GM04503 (cell line): ENCODE results near the gene HOXA11.
A peak's percentile ranks its signal among the peaks of the same experiment; 100 is the strongest.

ENCODE experiments used
- DNase-seq: peaks from one replicate; pipeline ENCODE4 v3.0.0-alpha.2; 2012; ENCODE audit warnings: low read depth

The HOXA11 gene

DNA sequence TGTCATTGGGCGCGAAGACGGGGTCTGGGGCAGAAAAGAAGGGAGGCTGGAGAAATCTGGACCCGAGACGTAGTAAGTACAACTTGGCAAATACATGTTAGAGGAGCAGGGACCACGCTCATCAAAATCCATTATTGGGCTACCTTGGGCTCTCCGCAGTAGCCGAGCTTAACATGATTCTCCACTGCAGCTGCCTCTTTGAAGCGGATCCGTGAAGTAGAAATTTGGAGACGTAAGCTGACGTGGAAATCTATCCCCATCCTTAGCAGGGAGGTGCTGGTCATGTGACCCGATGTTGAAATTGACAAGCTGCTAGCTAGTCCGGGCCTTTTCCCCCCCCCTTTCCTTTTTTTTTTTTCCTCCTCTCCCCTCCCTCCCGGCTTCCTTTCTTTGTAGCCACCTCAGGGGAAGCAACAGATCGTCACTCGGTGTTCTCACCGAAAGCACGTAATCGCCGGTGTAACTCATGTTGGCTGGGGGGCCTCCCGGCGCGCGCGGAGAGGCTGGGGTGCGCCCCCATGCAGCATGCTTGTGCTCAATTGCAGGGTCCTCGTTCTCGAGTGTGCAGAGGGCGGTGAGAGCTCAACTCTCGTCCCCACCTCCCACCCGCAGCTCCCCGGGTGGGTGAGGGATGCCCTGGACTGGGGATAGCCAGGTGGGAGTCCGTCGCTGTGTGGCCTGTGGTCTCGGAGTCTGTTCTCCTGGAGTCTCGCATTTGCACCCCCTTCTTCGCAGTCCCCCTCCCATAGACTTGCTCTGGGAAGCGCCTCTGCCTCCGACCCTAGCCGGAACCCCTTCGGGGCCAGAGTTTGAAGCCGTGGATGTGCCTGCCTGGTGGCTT, at the start of gene HOXA11:
Gene HOXA11, minus strand, starts transcription at position 220 of the 841 bp plus-strand sequence. Its CDS starts 88 bp downstream, at position 132.
- DNase-seq = peak; percentile 92

DNA sequence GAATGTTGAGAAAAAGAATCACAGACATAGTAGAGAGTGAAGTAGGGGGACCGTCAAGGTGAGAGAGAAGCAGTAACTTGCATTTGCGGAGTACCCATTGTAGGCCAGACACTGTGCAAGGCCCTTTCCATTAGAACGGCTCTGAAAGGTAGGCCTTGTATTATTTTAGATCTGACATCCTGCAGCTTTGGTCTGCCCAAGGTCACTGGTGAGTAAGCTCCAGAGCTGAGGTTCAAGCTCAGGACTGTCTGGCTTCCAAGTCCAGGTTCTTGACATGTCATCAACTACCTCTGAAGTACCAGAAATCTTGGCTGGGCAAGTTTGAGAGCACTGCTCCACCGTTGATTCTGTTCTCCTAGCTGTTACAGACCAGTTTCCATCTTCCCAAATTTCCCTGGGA, 44.4 kb upstream of the HOXA11 start:
- DNase-seq = no peak

DNA sequence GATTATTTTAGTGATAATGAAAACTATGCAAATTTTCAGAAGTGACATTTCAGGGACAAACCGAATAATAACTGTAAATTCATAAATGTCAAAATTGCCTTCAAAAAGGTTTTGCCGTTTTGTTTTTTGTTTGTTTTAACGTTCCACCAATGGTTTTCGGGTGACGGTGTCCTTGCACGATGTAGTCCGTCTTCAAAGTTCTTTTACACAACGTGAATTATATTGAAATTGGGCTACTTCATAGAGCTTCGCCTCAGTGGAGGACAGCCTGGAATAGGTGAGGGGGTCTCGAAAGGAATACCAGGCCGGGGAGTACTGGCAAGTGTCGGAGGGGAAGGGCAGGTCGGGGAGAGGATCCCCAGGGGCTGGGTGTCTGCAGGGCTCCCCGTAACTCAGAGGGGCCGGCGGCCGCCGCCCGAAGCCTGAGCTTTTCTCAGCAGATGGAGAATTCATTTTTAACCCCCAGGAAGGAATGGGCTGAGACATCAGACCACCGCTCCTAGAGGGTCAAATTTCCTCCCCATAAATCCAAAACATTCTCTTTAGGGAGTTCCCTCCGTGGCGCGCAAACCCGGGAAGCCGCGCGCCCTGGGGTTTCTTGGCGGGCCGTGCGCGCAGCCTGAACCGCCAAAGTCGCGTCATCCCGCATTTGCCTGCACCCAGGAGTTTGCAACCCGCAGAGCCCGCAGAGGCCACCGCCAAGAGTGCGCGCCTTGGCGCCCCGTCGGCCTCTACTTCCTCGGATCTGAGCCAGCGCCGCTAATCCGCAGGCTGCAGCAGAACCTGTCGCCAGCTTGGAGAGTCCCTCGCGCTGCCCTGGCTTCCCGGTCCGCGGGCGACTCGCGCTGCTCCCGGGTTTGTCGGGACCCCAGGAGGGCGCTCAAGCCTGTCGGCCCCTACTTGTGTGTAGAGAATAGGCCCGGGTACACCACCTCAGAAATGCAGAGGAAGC, 40.2 kb upstream of the HOXA11 start:
- no peak for DNase-seq

DNA sequence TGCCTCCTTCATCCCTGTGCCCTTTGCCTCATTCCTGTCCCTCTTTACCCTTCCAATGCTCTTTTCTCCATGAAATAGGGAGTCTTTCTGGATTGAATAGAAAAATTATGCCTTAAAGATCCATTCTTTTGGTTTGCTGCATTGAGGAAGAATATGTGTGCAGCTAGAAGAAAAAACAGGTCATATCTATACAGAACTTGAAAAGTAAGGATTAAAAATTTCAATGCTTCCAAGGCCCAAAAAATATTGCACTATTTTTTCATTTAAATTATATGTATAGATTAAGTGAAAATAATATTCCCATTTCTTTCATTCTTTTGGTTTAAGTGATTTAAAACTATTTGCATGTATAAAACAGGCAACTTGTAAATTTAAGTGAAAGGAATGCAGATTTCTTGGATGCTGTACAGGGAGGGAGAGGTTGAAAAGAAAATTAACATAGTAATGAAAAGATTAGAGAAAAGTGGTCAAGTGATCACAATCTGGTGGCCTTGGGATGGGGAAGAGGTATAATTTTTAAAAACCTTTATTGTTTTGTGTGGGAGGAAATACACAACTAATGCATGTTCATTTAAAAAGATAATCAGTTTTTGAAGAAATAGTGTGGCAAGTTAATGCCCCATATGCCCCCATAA, 39.0 kb upstream of the HOXA11 start:
- DNase-seq = no peak

DNA sequence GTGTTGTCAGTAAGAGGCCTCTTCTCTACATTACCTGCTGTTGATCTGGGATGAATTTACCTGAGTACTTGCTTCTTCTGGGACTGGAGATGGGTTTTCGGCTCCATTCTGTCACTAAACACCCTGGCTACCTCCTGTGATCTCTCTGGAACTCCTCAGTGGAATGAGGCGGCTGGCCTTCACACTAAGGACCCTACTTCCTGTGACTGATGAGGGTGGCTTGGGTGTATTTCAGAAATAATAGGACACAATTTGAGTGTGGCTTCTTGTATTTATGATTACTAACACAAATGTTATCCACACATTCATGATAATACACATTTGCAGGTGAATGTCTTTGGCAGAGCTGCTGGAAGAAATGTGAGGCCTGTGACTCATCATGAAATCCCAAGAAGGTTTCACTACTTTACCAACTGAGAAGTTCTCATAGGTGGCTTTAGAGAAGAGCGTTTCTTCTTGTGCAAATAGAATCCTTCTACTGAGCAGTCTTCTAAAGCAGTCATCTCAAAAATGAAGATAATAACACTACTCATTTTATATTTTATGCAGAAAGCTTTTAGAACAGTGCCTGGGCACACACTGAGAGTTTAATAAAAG, 36.3 kb upstream of the HOXA11 start:
- no peak for DNase-seq

DNA sequence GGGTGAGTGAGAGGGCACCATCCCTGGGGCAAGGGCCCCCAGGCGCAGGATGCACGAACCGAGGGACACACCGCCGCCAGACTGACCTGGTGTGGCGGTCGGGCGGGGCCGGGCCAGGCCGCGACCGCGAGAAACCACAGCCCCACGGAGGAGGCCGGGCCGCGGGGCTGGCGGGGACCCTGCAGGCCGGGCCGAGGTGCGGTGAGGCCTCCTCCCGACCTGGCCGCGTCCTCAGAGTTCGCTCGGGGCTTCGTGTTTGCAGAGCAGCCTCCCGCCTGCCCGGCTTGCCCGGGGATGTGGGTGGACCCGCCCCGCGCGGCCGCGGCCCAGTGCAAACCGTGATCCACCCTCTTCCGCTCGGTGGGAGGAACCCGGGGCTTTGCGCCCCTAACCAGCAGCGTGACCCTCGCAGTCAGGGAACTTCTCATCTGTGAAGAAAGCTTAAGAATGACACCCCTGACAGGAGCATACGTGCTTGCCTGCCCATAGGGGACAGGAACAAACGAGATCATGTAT, 35.5 kb upstream of the HOXA11 start:
- DNase-seq = no peak

DNA sequence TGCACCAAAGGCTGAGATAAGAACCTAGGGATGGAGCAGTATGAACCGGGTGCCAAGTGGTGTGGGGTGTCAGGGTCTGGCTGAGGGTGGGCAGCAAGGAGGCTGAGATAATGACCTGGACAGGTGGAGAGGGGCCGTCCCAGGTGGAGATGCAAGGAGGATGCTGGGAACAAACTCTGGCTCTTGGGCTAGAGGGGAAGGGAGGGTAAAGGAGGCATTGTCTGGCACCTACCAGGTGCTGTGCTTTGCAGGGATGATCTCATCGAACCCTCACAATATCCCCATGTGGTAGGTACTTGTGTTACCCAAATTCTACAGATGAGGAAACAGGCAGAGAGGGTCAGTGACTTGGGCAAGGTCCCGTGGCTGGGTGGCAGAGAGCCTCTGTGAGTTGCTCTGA, 34.8 kb upstream of the HOXA11 start:
- DNase-seq = no peak

DNA sequence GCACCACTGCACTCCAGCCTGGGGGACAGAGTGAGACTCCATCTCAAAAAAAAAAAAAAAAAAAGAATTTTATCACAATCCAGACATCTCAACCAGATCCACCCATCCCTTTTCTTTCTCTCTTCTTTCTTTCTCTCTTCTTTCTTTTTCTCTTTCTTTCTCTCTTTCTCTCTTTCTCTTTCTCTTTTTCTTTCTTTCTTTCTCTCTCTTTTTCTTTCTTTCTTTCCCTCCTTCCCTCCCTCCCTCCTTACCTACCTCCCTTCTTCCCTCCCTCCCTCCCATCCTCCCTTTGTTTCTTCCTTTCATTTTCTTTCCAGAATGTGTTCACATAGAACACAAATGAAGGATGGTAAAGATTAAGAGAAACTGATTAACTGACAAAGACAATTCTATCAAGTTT, 32.9 kb upstream of the HOXA11 start:
- no peak for DNase-seq

DNA sequence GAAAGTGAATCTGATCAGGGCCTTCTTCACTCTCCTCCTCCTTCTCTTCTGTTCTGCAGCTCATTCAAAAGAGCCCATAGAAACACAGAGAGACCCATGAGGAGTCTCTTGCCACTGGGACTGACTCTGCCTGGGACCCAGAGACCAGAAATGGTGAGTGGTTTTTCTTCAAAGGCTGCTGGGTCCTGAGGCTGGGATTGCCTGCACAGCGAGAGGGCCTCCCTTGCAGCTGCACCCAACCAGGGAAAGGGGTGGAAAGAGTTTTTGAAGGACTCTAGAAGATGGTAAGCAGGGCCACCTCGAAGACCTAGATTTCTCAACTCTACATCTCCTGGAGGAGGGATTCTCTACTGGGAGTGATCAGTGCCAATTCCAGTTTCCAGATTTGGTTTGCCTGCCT, 30.3 kb upstream of the HOXA11 start:
- no peak for DNase-seq

DNA sequence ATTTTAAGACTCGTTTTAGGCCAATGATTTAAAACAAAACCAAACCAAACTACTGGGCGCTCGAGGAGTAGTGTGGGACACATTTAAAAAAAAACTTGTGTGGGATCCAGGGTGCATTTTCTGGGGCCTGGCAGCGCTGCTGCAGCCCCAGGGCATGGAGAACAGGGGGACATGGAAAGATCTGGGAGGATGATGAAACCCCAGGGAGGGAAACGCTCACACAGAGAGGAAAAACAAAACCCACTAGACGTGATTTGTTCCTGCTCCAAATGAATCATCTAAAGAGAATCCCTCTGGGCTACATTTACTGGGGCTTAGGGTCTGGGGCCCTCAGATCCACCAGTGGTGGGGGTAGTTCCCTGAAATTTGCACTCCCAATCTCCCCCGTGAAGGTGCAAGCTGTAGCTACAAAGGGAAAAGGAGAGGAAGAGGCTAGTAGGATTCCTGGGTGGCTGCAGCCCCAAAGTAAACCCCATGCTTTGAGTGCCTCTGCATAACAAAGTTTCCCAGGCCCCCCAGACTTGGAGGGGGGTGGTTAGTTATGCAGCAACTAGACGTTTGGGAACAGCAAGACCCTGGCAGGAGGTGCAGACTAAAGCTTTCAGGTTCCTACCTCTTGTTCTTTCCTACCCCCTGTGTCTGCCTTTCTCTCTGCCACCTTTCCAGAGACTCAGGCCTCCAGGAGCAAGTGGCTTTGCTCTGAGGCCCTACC, 29.4 kb upstream of the HOXA11 start:
- no peak for DNase-seq

DNA sequence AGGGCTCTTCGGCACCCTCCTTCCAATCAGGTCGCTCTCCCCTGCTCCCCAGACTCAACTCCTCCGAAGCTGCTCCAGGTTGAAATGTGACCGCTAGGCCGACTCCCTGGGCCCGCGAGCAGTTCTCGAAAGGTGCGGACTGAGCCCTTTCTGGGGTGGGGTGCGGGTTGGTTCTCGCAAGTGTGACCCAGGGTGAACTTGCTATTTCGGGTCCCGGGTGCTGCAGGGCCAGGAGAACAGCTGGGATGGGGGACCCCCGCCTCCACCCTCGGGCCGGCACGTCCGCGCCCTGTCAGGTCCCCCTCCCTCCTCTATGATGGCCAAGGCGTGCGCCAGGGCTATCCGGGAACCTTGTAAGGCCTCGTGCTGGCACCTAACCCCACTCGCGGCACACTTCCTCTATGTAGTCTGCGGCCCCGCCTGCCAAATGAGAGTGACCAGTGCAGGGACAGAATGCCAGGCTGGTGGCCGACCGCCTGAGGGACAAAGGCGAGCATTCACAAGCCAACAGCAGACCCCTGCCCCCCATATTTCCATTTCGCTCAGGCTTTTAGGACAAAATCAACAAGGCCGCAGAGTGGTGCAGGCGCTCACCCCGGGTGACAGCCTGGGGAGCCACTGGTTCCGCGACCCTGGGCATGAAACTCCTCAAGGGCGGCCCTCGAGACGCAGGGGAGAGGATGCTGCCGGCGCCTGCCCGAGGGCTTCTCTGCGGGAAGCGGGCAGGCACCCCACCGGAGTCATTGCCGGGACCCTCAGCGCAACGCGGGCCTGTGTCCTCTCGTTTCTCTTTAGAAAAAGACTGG, 28.6 kb upstream of the HOXA11 start:
- DNase-seq = no peak

DNA sequence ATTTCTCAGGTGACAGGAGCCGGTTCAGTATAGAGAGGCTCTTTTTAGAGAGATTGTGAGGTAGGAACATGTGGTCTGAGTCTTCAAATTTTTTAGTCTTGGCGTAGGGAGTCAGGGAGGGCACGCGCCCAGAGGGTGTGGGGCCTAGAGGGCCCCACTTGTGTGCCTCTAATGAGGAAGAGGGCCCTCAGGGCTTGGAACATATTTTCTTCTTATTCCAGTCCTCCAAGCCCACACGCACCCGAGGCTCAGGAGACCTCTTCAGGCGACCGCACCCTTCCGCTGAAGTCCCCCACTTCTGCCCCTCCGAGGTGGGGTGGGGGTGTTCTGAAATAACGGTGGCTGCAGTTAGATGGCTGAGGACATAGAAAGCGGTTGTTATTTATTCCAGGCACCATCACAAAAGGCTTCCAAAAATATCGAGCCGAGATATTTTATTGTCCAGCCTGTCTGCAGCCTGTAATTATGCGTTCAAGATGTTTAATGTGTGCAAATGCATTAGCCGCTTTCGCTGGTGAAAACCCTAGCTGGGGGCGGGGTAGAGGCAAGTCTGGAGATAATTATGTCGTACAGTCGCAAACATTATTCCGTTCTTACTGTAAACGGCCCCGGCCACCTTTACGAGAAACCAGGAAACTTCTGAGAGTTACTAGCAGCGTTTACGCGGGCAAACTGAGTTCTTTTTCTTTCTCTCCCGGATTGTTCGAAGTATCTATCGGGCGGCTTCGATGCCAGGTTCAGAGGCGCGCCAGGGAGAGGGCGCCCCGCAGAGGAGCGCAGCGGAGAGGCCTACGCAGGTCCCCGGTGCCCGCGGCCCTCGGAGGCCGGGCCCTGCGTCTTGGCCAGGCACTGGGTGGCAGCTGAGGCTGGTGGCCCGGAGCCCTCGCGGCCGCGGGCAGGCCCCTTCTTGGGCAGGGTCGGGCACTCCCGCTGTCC, 27.7 kb upstream of the HOXA11 start:
- no peak for DNase-seq

DNA sequence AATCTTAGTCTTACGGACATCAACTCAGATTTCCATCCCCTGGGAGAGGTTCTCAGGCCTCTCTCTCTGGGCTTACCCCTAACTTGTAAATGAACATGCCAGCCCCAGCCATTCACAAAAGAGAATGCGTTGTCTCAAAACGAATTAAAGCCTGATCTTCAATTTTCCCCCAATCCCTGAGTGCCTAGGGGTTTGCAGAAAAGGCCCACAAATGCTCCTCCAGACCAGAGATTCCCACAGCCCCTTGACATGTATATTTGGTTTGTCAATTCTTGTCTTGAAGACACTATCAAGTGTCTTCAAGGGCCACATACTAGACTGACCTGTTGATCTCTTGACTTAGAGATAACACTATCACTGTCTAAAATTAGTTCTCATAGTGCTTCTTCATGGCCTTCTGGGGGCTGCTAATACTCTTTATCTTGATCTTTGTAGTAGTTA, 26.8 kb upstream of the HOXA11 start:
- DNase-seq = no peak

DNA sequence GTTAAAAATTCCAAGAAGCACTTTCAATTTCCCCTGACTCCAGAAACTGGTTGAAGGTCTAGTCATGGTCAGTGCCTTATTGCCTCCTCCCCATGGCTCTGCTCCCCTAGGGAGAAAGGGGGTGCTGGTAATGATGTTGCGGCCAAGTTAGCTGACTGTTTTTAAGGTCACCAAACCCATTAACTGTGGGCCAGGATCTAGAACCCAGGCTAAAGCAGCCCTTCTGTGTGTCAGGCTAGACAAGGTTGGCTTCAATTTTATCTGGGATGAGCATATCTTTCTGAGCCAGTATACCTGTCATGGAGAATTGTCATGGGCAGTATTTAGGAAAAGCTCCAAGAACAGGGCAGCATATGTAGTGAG, 26.0 kb upstream of the HOXA11 start:
- no peak for DNase-seq

DNA sequence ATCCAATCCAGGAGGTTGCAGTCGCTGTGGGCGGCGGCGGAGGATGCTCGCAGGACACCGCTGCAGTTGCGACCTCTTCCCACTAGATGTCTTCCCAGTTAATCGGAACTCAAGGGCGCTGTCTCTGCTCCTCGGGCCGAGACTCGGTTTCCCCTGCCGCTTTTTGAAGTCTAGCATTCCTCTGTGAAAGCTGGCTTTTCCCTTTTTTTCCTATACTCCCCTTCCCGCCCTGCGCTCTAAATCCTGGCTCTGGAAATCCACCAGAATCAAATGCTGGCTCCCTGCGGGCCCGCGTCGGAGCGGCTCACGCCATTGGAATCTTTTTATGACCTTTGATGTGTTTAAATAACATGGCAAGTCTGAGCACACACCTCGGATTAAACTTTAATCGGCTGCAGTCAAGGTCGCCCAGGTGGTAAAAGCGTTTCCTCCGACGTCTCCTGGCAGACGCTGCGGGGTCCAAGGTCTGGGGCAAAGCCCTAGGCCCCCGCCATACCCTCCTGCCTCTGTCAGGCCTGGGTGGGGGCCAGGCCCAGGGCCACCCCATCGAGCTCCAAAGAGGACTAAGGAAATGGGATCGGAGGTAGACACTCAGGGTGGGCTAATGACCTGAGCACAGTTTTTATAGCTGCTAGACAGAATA, 25.5 kb upstream of the HOXA11 start:
- DNase-seq = no peak

DNA sequence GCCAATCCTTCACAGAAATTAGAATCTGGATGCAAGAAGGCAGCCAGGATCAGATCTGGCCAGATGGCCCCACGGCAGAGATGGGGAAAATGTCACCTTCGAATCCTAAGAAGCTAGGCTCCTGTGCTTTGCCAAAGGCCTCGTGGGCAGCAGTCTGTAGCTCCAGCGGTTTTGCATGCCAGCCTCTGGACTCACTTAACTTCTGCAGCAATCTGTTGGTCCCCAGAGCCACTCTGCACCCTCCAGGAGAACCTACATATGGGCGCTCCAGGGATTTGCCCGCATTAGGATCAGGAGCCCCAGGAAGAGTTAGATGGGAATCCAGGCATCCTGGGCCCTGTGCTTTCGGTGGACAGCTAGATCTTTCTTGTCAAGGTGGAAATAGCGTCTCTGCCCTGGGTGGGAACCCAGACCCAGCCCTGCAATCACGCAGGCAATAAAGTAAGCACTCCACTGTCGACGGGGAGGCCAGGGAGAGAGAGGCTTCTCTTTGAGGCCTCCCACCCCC, 25.0 kb upstream of the HOXA11 start:
- no peak for DNase-seq

DNA sequence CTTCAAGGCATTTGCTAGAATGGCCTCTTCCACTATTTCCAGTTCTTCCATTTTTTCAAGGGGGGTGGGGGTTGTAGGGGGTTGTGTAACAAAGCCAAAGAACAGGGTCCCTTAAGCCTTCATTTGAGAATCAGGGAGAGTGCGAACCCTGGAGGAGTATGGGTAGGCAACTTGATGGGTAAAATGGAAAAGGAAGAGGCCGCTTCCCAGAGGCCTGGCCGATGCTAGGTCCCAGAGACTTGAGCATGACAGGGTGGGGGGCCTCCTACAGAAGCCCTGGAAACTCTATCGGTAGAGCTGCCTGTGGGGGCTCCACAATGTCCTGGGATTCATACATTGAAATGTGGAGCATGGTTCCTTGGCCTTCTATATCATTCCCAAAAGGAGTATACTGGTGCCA, 24.0 kb upstream of the HOXA11 start:
- no peak for DNase-seq

DNA sequence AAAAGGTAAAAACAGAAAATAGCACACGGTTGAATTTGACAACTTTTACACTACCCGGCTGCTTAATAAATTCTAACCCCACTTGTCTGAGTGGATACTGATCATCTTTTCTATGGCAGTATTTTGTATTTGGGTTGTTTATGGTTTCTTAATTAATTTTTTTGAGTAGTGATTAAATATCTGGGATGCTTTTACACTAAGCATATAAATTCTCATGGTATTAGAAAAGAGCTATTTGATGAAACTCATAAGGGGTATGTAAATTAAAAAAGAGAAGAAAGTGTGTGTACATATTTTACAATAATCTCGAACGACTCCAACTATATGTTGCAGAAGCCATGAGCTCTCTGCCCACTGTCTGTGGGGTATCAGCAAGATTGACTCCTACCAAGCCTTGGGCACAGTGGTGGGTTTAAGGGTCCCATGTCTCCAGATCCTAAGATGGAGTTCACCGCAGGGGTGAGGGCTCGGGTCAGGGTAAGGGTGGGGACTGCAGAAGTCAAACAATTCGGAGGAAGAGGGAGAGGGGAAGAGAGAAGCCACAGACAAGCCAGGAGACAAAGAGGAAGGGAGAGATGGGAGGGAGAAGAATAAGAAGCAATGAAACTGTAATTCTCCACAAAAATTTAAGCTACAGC, 22.4 kb upstream of the HOXA11 start:
- no peak for DNase-seq
